Measurements from ENCODE around the gene KRTAP12-4.

DNA sequence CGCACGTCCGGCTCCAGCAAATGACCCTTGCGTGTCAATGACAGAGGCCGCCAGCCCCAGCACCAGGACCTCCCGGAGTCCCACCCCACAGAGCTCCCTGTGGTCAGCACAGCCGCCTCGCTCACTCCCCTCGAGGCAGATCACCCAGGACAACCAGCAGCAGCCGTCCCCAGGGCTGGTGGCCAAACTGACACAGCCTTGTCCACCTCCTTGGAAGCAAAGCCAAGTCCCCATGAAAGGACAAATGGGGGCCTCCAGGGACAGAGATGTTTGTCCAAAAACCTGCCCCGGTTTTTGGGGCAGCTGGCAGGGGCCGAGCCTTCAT, 15.2 kb downstream of the KRTAP12-4 start:
- TF ChIP-seq, protein P1, sequence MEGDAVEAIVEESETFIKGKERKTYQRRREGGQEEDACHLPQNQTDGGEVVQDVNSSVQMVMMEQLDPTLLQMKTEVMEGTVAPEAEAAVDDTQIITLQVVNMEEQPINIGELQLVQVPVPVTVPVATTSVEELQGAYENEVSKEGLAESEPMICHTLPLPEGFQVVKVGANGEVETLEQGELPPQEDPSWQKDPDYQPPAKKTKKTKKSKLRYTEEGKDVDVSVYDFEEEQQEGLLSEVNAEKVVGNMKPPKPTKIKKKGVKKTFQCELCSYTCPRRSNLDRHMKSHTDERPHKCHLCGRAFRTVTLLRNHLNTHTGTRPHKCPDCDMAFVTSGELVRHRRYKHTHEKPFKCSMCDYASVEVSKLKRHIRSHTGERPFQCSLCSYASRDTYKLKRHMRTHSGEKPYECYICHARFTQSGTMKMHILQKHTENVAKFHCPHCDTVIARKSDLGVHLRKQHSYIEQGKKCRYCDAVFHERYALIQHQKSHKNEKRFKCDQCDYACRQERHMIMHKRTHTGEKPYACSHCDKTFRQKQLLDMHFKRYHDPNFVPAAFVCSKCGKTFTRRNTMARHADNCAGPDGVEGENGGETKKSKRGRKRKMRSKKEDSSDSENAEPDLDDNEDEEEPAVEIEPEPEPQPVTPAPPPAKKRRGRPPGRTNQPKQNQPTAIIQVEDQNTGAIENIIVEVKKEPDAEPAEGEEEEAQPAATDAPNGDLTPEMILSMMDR (IDR thresholded peaks at IDR 0.05) = no peak
- TF ChIP-seq EP300 (IDR thresholded peaks at IDR 0.05) (no peak), POLR2A (IDR thresholded peaks at IDR 0.05; ENCODE audit: low read depth) (no peak)
